ENCODE data around the gene UBE2D3. TPM values are rescaled to one million over a fixed set of nuclear protein-coding genes. Genes with fewer than 3 reads are reported as not detected.

UBE2D3 gene
- total RNA-seq, 2 donors from 2014 or later = 149 to 323 TPM

- no peaks in the 10 kb centered on the region for H3K27me3 ChIP-seq
- no peaks in the 10 kb centered on the region for H3K4me1 ChIP-seq
- DNase-seq = no peak
- peaks cover 0 to 16% of the 10 kb centered on the region in 2 donors for H3K36me3 ChIP-seq (replicated peaks in 1 of 2; ENCODE audit: insufficient read depth in 1 of 2, low read depth in 2 of 2)
- 89 to 100% methylated on average over 2 of the region's 2 CpGs for WGBS, 2 donors
- ATAC-seq = no peak
- no peak overlapping the region for H3K27ac ChIP-seq
- H3K4me3 ChIP-seq = no peak overlapping the region
- no peaks in the 10 kb centered on the region for H3K9me3 ChIP-seq
- intact Hi-C loops (cut with DNase I) = no loop called here
- TF ChIP-seq, protein P1, sequence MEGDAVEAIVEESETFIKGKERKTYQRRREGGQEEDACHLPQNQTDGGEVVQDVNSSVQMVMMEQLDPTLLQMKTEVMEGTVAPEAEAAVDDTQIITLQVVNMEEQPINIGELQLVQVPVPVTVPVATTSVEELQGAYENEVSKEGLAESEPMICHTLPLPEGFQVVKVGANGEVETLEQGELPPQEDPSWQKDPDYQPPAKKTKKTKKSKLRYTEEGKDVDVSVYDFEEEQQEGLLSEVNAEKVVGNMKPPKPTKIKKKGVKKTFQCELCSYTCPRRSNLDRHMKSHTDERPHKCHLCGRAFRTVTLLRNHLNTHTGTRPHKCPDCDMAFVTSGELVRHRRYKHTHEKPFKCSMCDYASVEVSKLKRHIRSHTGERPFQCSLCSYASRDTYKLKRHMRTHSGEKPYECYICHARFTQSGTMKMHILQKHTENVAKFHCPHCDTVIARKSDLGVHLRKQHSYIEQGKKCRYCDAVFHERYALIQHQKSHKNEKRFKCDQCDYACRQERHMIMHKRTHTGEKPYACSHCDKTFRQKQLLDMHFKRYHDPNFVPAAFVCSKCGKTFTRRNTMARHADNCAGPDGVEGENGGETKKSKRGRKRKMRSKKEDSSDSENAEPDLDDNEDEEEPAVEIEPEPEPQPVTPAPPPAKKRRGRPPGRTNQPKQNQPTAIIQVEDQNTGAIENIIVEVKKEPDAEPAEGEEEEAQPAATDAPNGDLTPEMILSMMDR (IDR thresholded peaks at IDR 0.05) = no peak
Observed at GRCh38 chr4:102799816-102800215, 27.5 kb downstream of the UBE2D3 start.

DNA sequence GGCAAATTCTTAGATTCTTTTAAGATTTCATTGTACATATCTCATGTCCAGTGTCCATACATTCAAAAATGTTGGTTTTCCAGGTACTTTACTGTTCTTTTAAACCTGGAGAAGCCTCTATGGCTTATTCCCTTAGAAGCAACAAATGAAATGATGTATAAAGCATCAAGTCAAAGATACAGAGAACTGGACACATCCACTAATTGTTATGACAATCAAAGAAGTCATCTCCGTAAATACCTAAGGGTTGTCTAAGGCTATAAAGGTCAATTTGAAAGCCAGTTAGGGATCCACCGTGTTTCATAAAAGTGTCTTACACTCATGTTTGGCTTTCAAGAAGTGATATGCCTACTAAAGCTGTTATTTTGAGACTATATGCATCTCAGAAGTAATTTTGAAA, 32.4 kb downstream of the UBE2D3 start:
- WGBS, 2 donors = 88 to 100% methylated on average over 2 of the region's 2 CpGs
- ATAC-seq (no peak), DNase-seq (no peak)
- Histone ChIP-seq H3K4me1 (no peaks in the 10 kb centered on the region), H3K9me3 (no peaks in the 10 kb centered on the region), H3K27ac (no peak overlapping the region), H3K27me3 (no peaks in the 10 kb centered on the region), H3K4me3 (no peak overlapping the region), H3K36me3 (replicated peaks in 1 of 2; ENCODE audit: insufficient read depth in 1 of 2, low read depth in 2 of 2) (peaks cover 0 to 7% of the 10 kb centered on the region in 2 donors)
- intact Hi-C loops (cut with DNase I) = no loop called here
- TF ChIP-seq, protein P1 (IDR thresholded peaks at IDR 0.05) = no peak
- no peak for TF ChIP-seq POLR2A (IDR thresholded peaks at IDR 0.05)

- ATAC-seq = no peak
- DNase-seq = no peak
- TF ChIP-seq, protein P1 (IDR thresholded peaks at IDR 0.05) = no peak
Observed at GRCh38 chr4:102792361-102792936, 34.9 kb downstream of the UBE2D3 start.

GRCh38 chr4:102791318-102791835, 36.0 kb downstream of the UBE2D3 start:
- DNase-seq = no peak
- TF ChIP-seq, protein P1 (IDR thresholded peaks at IDR 0.05) = no peak
- TF ChIP-seq POLR2A (IDR thresholded peaks at IDR 0.05) = no peak
- Histone ChIP-seq H3K36me3 (replicated peaks in 1 of 2; ENCODE audit: insufficient read depth in 1 of 2, low read depth in 2 of 2) (no peaks in the 10 kb centered on the region), H3K4me1 (no peaks in the 10 kb centered on the region), H3K9me3 (no peaks in the 10 kb centered on the region), H3K27me3 (no peaks in the 10 kb centered on the region), H3K27ac (no peak overlapping the region), H3K4me3 (no peak overlapping the region)
- WGBS, 2 donors = 83 to 86% methylated on average over 7 of the region's 7 CpGs
- no peak for ATAC-seq
- intact Hi-C loops (cut with DNase I) = no loop called here

More at GRCh38 chr4:102792361-102792936, 34.9 kb downstream of the UBE2D3 start:
- no peak overlapping the region for H3K4me3 ChIP-seq
- H3K4me1 ChIP-seq = no peaks in the 10 kb centered on the region
- intact Hi-C loops (cut with DNase I) = no loop called here
- no peak overlapping the region for H3K27ac ChIP-seq
- H3K36me3 ChIP-seq (replicated peaks in 1 of 2; ENCODE audit: insufficient read depth in 1 of 2, low read depth in 2 of 2) = no peaks in the 10 kb centered on the region
- no peaks in the 10 kb centered on the region for H3K9me3 ChIP-seq
- 57 to 70% methylated on average over 2 of the region's 2 CpGs for WGBS, 2 donors
- H3K27me3 ChIP-seq = no peaks in the 10 kb centered on the region

GRCh38 chr4:102789317-102789717, 38.0 kb downstream of the UBE2D3 start:
- H3K4me3 ChIP-seq = no peak overlapping the region
- no peak overlapping the region for H3K27ac ChIP-seq
- TF ChIP-seq, protein P1 (IDR thresholded peaks at IDR 0.05) = no peak
- TF ChIP-seq POLR2A (IDR thresholded peaks at IDR 0.05) = no peak
- no peaks in the 10 kb centered on the region for H3K4me1 ChIP-seq
- no peaks in the 10 kb centered on the region for H3K36me3 ChIP-seq (replicated peaks in 1 of 2; ENCODE audit: insufficient read depth in 1 of 2, low read depth in 2 of 2)
- DNase-seq (no peak), ATAC-seq (peak; percentile 34)
- no peaks in the 10 kb centered on the region for H3K27me3 ChIP-seq
- H3K9me3 ChIP-seq = no peaks in the 10 kb centered on the region
- intact Hi-C loops (cut with DNase I) = no loop called here
- WGBS, 2 donors = 67 to 68% methylated on average over 3 of the region's 3 CpGs
